Ectodermal cell (in vitro differentiated cells): ENCODE data around the gene PFDN5.
"Not testable (repeated sequence)": the region's sequence is repeated elsewhere in the genome, so short reads cannot be mapped to it uniquely, and the experiment has no call there.

ENCODE experiments used
- H3K27ac ChIP-seq: 2 replicates; pipeline ENCODE4 v1.7.0; 2013; ENCODE audit warnings: mild to moderate bottlenecking, low read depth, low read length; ENCODE audit not compliant: insufficient read depth, poor library complexity, severe bottlenecking
- H3K27me3 ChIP-seq: 2 replicates; pipeline ENCODE4 v1.7.0; 2013; ENCODE audit warnings: mild to moderate bottlenecking, low read length; ENCODE audit not compliant: insufficient read depth, control insufficient read depth, poor library complexity, severe bottlenecking
- H3K36me3 ChIP-seq: one replicate; pipeline ENCODE4 v1.7.0; 2013; ENCODE audit warnings: low read length; ENCODE audit not compliant: control insufficient read depth, insufficient read depth
- H3K4me1 ChIP-seq: one replicate; pipeline ENCODE4 v1.7.0; 2013; ENCODE audit warnings: low read length; ENCODE audit not compliant: control insufficient read depth, insufficient read depth
- H3K4me3 ChIP-seq: 2 replicates; pipeline ENCODE4 v1.7.0; 2013; ENCODE audit warnings: low read depth, low read length, control low read depth; ENCODE audit not compliant: insufficient read depth
- H3K9me3 ChIP-seq: 2 replicates; pipeline ENCODE4 v1.7.0; 2013; ENCODE audit warnings: mild to moderate bottlenecking, low read length, moderate library complexity; ENCODE audit not compliant: control insufficient read depth
- WGBS, 2 experiments: methylation state at CpG; one replicate each; pipeline ENCODE4 v1.1.7; 2013; ENCODE audit warnings: missing lambda C conversion rate in 2 of 2; 5-methylcytosine and 5-hydroxymethylcytosine counted together

PFDN5 gene

GRCh38 chr12:53287741-53288216 lies 7.6 kb upstream of the PFDN5 start:
- Histone ChIP-seq H3K9me3 (no peaks in the 10 kb centered on the region), H3K4me1 (no peaks in the 10 kb centered on the region), H3K36me3 (peaks cover 57% of the 10 kb centered on the region), H3K27me3 (no peaks in the 10 kb centered on the region), H3K4me3 (no peak overlapping the region), H3K27ac (no peak overlapping the region)
- WGBS, 2 experiments: 82 to 84% methylated on average over 11 of the region's 11 CpGs

GRCh38 chr12:53288322-53288721 lies 7.0 kb upstream of the PFDN5 start:
- no peaks in the 10 kb centered on the region for H3K9me3 ChIP-seq
- H3K4me1 ChIP-seq: no peaks in the 10 kb centered on the region
- WGBS, 2 experiments: 85 to 86% methylated on average over 6 of the region's 6 CpGs
- no peak overlapping the region for H3K27ac ChIP-seq
- peaks cover 57% of the 10 kb centered on the region for H3K36me3 ChIP-seq
- H3K27me3 ChIP-seq: no peaks in the 10 kb centered on the region
- no peak overlapping the region for H3K4me3 ChIP-seq

DNA sequence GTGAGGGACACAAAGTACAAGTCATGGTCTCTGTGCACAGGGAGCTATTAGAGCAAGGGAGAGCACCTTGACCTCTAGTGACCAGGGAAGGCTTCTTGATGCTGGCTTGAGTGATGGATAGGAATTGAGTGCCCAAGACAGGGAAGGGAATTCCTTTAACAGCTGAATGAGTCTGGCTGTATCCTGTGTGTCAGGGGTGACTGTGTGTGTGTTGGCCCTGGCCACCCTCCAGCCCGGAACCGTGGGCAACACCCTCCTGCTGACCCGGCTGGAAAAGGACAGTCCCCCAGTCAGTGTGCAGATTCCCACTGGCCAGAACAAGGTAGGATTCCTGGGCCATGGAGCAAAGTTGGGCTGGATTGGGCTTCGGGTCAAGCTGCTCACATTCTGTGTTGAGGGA lies 5.5 kb upstream of the PFDN5 start:
- Histone ChIP-seq H3K9me3 (no peaks in the 10 kb centered on the region), H3K36me3 (peaks cover 53% of the 10 kb centered on the region), H3K4me3 (no peak overlapping the region), H3K4me1 (no peaks in the 10 kb centered on the region), H3K27ac (no peak overlapping the region), H3K27me3 (no peaks in the 10 kb centered on the region)
- 93 to 94% methylated on average over 4 of the region's 4 CpGs for WGBS, 2 experiments

DNA sequence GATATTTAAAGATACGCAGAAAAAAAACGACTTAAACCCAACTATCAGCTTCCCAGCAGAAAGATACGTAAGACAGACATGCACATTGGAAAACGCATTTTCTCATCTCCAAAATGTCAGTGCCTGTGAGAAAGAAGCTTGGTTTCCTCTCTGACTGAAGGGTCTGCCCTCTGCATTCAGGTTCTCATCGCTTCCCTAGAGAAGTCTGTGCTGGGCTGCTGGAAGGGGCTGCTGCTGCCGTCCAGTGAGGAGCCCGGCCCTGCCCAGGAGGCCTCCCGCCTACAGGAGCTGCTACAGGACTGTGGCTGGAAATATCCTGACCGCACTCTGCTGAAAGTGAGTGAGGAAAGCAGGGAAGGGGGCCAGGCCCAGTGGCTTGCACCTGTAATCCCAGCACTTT lies 4.7 kb upstream of the PFDN5 start:
- Histone ChIP-seq H3K27me3 (no peaks in the 10 kb centered on the region), H3K27ac (no peak overlapping the region), H3K4me3 (no peak overlapping the region), H3K36me3 (peaks cover 49% of the 10 kb centered on the region), H3K9me3 (no peaks in the 10 kb centered on the region), H3K4me1 (no peaks in the 10 kb centered on the region)
- WGBS, 2 experiments: 93 to 97% methylated on average over 7 to 8 of the region's 9 CpGs

GRCh38 chr12:53292426-53292825 lies 2.9 kb upstream of the PFDN5 start:
- H3K27ac ChIP-seq: no peak overlapping the region
- H3K27me3 ChIP-seq: no peaks in the 10 kb centered on the region
- H3K36me3 ChIP-seq: peaks cover 42% of the 10 kb centered on the region
- no peaks in the 10 kb centered on the region for H3K9me3 ChIP-seq
- no peak overlapping the region for H3K4me3 ChIP-seq
- peaks cover 6% of the 10 kb centered on the region for H3K4me1 ChIP-seq

DNA sequence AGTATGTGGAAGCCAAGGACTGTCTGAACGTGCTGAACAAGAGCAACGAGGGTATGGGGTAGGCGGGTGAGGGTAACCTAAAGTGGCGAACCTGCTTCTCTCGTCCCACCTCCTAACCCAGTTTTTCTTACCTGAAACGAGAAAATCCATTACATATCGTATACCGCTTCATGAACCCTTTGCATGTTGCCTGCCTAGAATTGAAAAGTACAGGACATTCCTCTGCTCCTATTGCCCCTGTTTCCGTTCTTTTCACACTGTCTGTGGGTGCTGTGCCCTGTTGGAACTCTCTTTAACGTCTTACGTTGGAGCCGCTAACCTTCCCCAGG lies 513 bp downstream of the PFDN5 start:
- no peaks in the 10 kb centered on the region for H3K27me3 ChIP-seq
- peak overlapping the region; percentile 99 for H3K4me3 ChIP-seq
- H3K9me3 ChIP-seq: no peaks in the 10 kb centered on the region
- H3K4me1 ChIP-seq: peaks cover 12% of the 10 kb centered on the region
- WGBS, 2 experiments: 6 to 7% methylated on average over 12 of the region's 12 CpGs
- H3K36me3 ChIP-seq: peaks cover 35% of the 10 kb centered on the region
- peak overlapping the region; percentile 12 for H3K27ac ChIP-seq

DNA sequence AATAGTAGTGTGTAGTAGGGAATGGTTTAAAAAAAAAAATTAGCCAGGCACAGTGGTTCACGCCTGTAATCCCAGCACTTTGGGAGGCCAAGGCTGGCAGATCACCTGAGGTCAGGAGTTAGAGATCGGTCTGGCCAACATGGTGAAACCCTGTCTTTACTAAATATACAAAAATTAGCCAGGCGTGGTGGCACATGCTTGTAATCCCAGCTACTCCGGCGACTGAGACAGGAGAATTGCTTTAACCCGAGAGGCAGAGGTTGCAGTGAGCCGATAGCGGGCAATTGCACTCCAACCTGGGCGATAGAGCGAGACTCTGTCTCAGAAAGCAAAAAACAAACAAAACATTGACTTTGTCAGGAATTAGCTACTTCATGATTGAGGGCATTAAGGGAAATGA lies 1.8 kb downstream of the PFDN5 start:
- WGBS, 2 experiments: 93 to 95% methylated on average over 10 of the region's 10 CpGs
- not testable (repeated sequence) for H3K9me3 ChIP-seq, H3K27ac ChIP-seq, H3K4me3 ChIP-seq, H3K27me3 ChIP-seq
- Histone ChIP-seq H3K4me1 (peaks cover 12% of the 10 kb centered on the region), H3K36me3 (peaks cover 29% of the 10 kb centered on the region)

GRCh38 chr12:53298164-53298563 lies 2.8 kb downstream of the PFDN5 start:
- Histone ChIP-seq H3K4me3 (no peak overlapping the region), H3K27ac (no peak overlapping the region), H3K4me1 (peaks cover 12% of the 10 kb centered on the region), H3K9me3 (no peaks in the 10 kb centered on the region), H3K27me3 (no peaks in the 10 kb centered on the region), H3K36me3 (peaks cover 24% of the 10 kb centered on the region)
- 98 to 100% methylated on average over 3 to 5 of the region's 5 CpGs for WGBS, 2 experiments

- peak overlapping the region; percentile 78 for H3K4me3 ChIP-seq
- 90 to 95% methylated on average over 5 of the region's 5 CpGs for whole genome bisulfite sequencing, 2 experiments
- peak overlapping the region; percentile 73 for H3K27ac ChIP-seq
- no peaks in the 10 kb centered on the region for H3K9me3 ChIP-seq
- H3K4me1 ChIP-seq: peaks cover 12% of the 10 kb centered on the region
- H3K27me3 ChIP-seq: no peaks in the 10 kb centered on the region
- peaks cover 23% of the 10 kb centered on the region for H3K36me3 ChIP-seq
These were observed 3.7 kb downstream of the PFDN5 start for GRCh38 chr12:53299101-53299453.

DNA sequence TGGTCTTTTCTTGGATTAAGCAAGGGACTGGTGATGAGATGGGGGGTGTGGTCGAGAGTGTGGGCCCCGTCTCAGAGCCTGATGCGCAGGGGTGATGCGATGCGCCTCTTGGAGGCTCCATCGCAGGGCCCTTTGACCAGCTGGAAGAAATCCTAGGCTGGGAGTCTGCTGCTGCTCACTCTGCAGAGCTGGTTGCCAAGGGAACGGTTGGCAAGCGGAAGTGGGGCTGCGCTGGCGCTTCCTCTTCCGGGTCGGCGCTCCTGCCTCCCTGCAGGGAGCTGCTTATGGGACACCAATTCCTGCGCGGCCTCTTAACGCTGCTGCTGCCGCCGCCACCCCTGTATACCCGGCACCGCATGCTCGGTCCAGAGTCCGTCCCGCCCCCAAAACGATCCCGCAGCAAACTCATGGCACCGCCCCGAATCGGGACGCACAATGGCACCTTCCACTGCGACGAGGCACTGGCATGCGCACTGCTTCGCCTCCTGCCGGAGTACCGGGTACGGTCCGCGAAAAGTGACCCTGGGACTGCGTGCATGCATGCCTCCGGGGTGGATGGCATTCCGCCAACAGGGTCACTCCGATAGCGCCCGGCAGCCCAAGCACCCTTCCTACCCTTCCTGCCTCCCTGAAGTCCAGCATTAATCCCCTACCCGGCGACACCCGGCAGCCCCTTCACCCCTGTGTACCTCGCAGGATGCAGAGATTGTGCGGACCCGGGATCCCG lies 4.3 kb downstream of the PFDN5 start, which contains the start of gene MYG1:
MYG1 (plus strand) TSS at position 242 of the 727 bp plus-strand sequence; CDS start at position 285, 43 bp downstream.
- Histone ChIP-seq H3K4me1 (peaks cover 12% of the 10 kb centered on the region), H3K9me3 (no peaks in the 10 kb centered on the region), H3K4me3 (peak within 1 kb of the TSS; percentile 78), H3K36me3 (peaks cover 21% of the 10 kb centered on the region), H3K27me3 (no peaks in the 10 kb centered on the region), H3K27ac (peak within 1 kb of the TSS; percentile 73)
- 2% methylated on average over 51 of the region's 51 CpGs for WGBS, 2 experiments
